ENCODE data around the gene CLUH.
A peak's percentile ranks its signal among the peaks of the same experiment; 100 is the strongest.

CLUH gene

DNA sequence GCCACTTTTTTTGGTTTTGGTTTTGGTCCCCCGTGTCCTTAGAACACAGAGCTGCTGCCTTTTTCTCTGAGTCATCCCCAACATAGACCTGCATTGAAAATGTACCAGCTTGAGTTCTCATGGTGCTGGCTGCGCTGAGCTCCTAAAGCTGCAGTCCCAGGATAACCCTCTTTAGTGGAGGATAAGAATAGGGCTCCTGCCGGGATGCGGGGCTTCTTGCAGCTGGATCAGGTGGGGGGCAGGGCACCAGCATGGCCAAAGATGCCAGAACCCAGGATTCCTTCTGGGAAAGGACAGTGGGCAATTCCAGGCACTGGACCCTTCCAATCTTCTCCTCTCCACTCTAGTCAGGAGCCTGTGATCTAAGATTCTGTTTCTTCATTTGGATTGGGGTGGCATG, 8.3 kb upstream of the CLUH start:
- H3K9me3 ChIP-seq (ENCODE audit: control extremely low read depth in 1 of 5, control insufficient read depth in 4 of 5, insufficient read depth in 2 of 5, low read depth in 1 of 5, low read length in 4 of 5): no peaks in the 10 kb centered on the region

DNA sequence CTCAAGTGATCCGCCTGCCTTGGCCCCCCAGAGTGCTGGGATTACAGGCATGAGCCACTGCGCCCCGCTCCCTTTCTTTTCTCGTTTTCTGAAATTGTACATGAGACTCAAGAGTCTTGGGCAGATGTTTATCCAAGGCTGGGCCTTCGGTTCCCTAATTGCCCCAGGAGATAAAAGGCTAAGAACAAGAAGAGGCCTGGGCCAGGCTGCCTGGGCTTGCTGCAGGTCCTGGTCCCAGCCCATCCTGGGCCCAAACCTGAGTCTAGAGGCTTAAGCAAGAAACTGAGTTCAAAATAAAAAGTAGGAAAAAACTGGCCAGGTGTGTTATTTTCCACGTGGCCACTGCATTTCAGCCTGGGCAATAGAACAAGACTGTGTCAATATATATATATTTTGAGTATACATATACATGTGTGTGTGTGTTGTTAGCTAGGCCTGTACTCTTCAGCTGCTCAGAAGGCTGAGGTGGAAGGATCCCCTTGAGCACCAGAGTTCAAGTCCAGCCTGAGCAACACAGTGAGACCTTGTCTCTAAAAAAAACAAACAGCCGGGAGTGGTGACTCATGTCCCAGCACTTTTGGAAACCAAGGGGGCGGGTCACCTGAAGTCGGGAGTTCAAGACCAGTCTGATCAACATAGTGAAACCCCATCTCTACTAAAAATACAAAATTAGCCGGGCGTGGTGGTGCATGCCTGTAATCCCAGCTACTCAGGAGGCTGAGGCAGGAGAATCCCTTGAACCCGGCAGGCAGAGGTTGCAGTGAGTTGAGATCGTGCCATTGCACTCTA, 6.8 kb upstream of the CLUH start:
- CTCF ChIA-PET: no interaction called here
- WGBS (ENCODE audit: insufficient coverage): 94% methylated on average over 4 of the region's 13 CpGs
- Histone ChIP-seq H3K27me3 (replicated peaks in 2 of 5; ENCODE audit: control insufficient read depth in 4 of 5, insufficient read depth in 5 of 5, low read length in 4 of 5) (peaks cover 0 to 4% (median 0%) of the 10 kb centered on the region in 5 experiments), H3K9me3 (ENCODE audit: control extremely low read depth in 1 of 5, control insufficient read depth in 4 of 5, insufficient read depth in 2 of 5, low read depth in 1 of 5, low read length in 4 of 5) (no peaks in the 10 kb centered on the region), H3K4me1 (ENCODE audit: control extremely low read depth in 1 of 4, control insufficient read depth in 4 of 4, insufficient read depth in 4 of 4, low read length in 3 of 4) (peaks cover 0 to 15% (median 10%) of the 10 kb centered on the region in 4 experiments), H3K27ac (ENCODE audit: insufficient read depth in 1 of 2, low read depth in 1 of 2, low read length in 2 of 2, poor library complexity in 1 of 2, severe bottlenecking in 2 of 2) (no peak overlapping the region), H3K4me3 (ENCODE audit: control insufficient read depth in 1 of 7, extremely low read depth in 1 of 7, insufficient read depth in 4 of 7, low read depth in 2 of 7, low read length in 6 of 7) (no peak overlapping the region), H3K36me3 (ENCODE audit: control insufficient read depth in 4 of 4, insufficient read depth in 4 of 4, low read length in 3 of 4) (no peaks in the 10 kb centered on the region)
- no peak for DNase-seq
- POLR2A ChIA-PET: no interaction called here

More for the DNA sequence above, 8.3 kb upstream of the CLUH start:
- DNase-seq: no peak
- Histone ChIP-seq H3K36me3 (ENCODE audit: control insufficient read depth in 4 of 4, insufficient read depth in 4 of 4, low read length in 3 of 4) (no peaks in the 10 kb centered on the region), H3K27me3 (replicated peaks in 2 of 5; ENCODE audit: control insufficient read depth in 4 of 5, insufficient read depth in 5 of 5, low read length in 4 of 5) (peaks cover 0 to 5% (median 0%) of the 10 kb centered on the region in 5 experiments), H3K27ac (ENCODE audit: insufficient read depth in 1 of 2, low read depth in 1 of 2, low read length in 2 of 2, poor library complexity in 1 of 2, severe bottlenecking in 2 of 2) (no peak overlapping the region), H3K4me1 (ENCODE audit: control extremely low read depth in 1 of 4, control insufficient read depth in 4 of 4, insufficient read depth in 4 of 4, low read length in 3 of 4) (peaks cover 0 to 23% (median 19%) of the 10 kb centered on the region in 4 experiments), H3K4me3 (ENCODE audit: control insufficient read depth in 1 of 7, extremely low read depth in 1 of 7, insufficient read depth in 4 of 7, low read depth in 2 of 7, low read length in 6 of 7) (no peak overlapping the region)
- POLR2A ChIA-PET: no interaction called here
- WGBS (ENCODE audit: insufficient coverage): 82% methylated on average over 4 of the region's 4 CpGs
- CTCF ChIA-PET: interaction anchor here (0.5 to 1.3 kb wide), 2 partner anchors 14 to 126 kb away, joined by 4 read pairs; no protein-coding TSS in a partner anchor

DNA sequence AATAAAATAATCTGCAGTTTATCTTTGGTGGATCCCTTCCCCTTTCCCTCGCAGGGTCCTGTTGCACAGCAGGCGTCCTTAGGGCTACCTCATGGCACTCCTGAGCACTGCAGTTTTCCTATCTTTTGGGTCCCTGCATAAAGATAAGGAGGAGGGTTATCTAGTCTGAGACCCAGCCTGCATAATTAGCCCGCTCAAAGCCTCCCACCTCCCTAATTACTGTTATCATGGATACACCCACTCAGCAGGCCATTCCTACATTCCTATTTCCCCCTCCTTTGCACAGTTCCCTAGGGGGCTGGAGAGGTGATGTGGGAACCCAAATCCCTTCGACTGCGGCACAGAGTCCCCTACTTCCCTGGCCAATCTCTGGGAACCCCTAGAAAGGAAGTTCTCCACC, 5.1 kb upstream of the CLUH start:
- no peaks in the 10 kb centered on the region for H3K9me3 ChIP-seq (ENCODE audit: control extremely low read depth in 1 of 5, control insufficient read depth in 4 of 5, insufficient read depth in 2 of 5, low read depth in 1 of 5, low read length in 4 of 5)
- ChIA-PET POLR2A (no interaction called here), CTCF (interaction anchor here (1.1 kb wide), 1 partner anchor 110 kb away, joined by 3 read pairs; no protein-coding TSS in a partner anchor)
- H3K4me1 ChIP-seq (ENCODE audit: control extremely low read depth in 1 of 4, control insufficient read depth in 4 of 4, insufficient read depth in 4 of 4, low read length in 3 of 4): peaks cover 1 to 25% (median 21%) of the 10 kb centered on the region in 4 experiments
- no peak for DNase-seq
- H3K27ac ChIP-seq (ENCODE audit: insufficient read depth in 1 of 2, low read depth in 1 of 2, low read length in 2 of 2, poor library complexity in 1 of 2, severe bottlenecking in 2 of 2): peak overlapping the region in 1 of 2 experiments; percentile 43
- 26% methylated on average over 3 of the region's 5 CpGs for WGBS (ENCODE audit: insufficient coverage)
- no peaks in the 10 kb centered on the region for H3K27me3 ChIP-seq (replicated peaks in 2 of 5; ENCODE audit: control insufficient read depth in 4 of 5, insufficient read depth in 5 of 5, low read length in 4 of 5)
- H3K4me3 ChIP-seq (ENCODE audit: control insufficient read depth in 1 of 7, extremely low read depth in 1 of 7, insufficient read depth in 4 of 7, low read depth in 2 of 7, low read length in 6 of 7): peak overlapping the region in 1 of 7 experiments; percentile 10
- no peaks in the 10 kb centered on the region for H3K36me3 ChIP-seq (ENCODE audit: control insufficient read depth in 4 of 4, insufficient read depth in 4 of 4, low read length in 3 of 4)

DNA sequence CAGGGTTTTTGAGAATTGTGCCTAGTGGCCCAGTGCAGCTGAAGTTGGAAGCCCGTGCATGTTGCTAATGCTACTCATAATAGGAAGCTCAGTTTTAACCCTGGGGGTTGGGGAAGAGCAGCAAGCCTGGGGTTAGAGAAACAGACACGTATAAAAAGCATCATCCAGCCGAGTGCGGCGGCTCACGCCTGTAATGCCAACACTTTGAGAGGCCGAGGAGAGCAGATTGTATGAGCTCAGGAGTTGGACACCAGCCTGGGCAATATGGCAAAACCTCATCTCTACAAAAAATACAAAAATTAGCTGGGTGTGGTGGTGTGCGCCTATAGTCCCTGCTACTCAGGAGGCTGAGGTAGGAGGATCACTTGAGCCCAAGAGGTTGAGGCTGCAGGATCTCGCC, 2.3 kb upstream of the CLUH start:
- ChIA-PET POLR2A (interaction anchor here (0.6 kb wide), 1 partner anchor 240 kb away, joined by 3 read pairs; no protein-coding TSS in a partner anchor), CTCF (interaction anchor here (2.6 kb wide), 1 partner anchor 10 kb away, joined by 8 read pairs; no protein-coding TSS in a partner anchor)
- no peak overlapping the region for H3K27ac ChIP-seq (ENCODE audit: insufficient read depth in 1 of 2, low read depth in 1 of 2, low read length in 2 of 2, poor library complexity in 1 of 2, severe bottlenecking in 2 of 2)
- H3K4me1 ChIP-seq (ENCODE audit: control extremely low read depth in 1 of 4, control insufficient read depth in 4 of 4, insufficient read depth in 4 of 4, low read length in 3 of 4): peaks cover 4 to 48% (median 43%) of the 10 kb centered on the region in 4 experiments
- no peaks in the 10 kb centered on the region for H3K36me3 ChIP-seq (ENCODE audit: control insufficient read depth in 4 of 4, insufficient read depth in 4 of 4, low read length in 3 of 4)
- H3K9me3 ChIP-seq (ENCODE audit: control extremely low read depth in 1 of 5, control insufficient read depth in 4 of 5, insufficient read depth in 2 of 5, low read depth in 1 of 5, low read length in 4 of 5): no peaks in the 10 kb centered on the region
- H3K4me3 ChIP-seq (ENCODE audit: control insufficient read depth in 1 of 7, extremely low read depth in 1 of 7, insufficient read depth in 4 of 7, low read depth in 2 of 7, low read length in 6 of 7): no peak overlapping the region
- WGBS (ENCODE audit: insufficient coverage): 99% methylated on average over 6 of the region's 9 CpGs
- no peak for DNase-seq
- no peaks in the 10 kb centered on the region for H3K27me3 ChIP-seq (replicated peaks in 2 of 5; ENCODE audit: control insufficient read depth in 4 of 5, insufficient read depth in 5 of 5, low read length in 4 of 5)

DNA sequence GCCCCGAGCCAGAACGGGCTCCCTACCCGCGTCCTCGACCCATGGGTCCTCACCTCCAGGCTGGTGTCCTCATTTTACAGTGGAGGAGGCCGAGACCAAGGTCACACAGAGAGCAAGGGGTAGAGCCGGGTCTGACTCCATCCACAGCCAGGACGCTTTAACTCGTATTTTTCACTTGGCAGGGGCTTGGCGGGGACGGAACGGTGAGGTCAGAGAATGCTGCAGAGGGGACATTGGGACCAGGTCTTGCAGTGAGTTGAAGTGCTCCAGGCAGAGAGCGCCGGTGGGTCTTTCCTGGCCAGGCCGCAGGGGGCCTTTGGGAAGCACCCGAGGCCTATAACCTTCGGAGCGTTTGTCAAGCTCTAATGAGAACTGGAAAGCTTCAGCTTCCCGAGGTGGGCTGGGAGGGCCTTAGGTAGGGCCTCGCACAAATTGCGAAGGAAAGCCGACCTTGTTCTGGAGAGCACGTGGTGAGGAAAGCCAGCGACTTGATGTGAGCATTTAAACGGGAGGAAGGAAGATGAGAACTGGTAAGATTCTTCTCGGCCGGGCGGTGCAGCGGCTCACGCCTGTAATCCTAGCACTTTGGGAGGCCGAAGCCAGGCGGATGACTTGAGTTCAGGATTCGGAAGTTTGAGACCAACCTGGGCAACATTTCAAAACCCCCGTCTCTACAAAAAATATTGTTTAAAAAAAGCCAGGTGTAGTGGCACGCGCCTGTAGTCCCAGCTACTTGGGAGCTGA, 908 bp upstream of the CLUH start:
- DNase-seq: no peak
- Histone ChIP-seq H3K27ac (ENCODE audit: insufficient read depth in 1 of 2, low read depth in 1 of 2, low read length in 2 of 2, poor library complexity in 1 of 2, severe bottlenecking in 2 of 2) (peak overlapping the region; percentile 33 to 76), H3K4me1 (ENCODE audit: control extremely low read depth in 1 of 4, control insufficient read depth in 4 of 4, insufficient read depth in 4 of 4, low read length in 3 of 4) (peaks cover 4 to 48% (median 42%) of the 10 kb centered on the region in 4 experiments), H3K9me3 (ENCODE audit: control extremely low read depth in 1 of 5, control insufficient read depth in 4 of 5, insufficient read depth in 2 of 5, low read depth in 1 of 5, low read length in 4 of 5) (no peaks in the 10 kb centered on the region), H3K4me3 (ENCODE audit: control insufficient read depth in 1 of 7, extremely low read depth in 1 of 7, insufficient read depth in 4 of 7, low read depth in 2 of 7, low read length in 6 of 7) (peak overlapping the region in 6 of 7 experiments; percentile 19 to 94 (median 79)), H3K36me3 (ENCODE audit: control insufficient read depth in 4 of 4, insufficient read depth in 4 of 4, low read length in 3 of 4) (no peaks in the 10 kb centered on the region), H3K27me3 (replicated peaks in 2 of 5; ENCODE audit: control insufficient read depth in 4 of 5, insufficient read depth in 5 of 5, low read length in 4 of 5) (no peaks in the 10 kb centered on the region)
- ChIA-PET CTCF (interaction anchor here (0.9 to 2.6 kb wide), 2 partner anchors 12 to 120 kb away, joined by 5 to 8 read pairs; no protein-coding TSS in a partner anchor), POLR2A (no interaction called here)
- 80% methylated on average over 32 of the region's 36 CpGs for WGBS (ENCODE audit: insufficient coverage)

DNA sequence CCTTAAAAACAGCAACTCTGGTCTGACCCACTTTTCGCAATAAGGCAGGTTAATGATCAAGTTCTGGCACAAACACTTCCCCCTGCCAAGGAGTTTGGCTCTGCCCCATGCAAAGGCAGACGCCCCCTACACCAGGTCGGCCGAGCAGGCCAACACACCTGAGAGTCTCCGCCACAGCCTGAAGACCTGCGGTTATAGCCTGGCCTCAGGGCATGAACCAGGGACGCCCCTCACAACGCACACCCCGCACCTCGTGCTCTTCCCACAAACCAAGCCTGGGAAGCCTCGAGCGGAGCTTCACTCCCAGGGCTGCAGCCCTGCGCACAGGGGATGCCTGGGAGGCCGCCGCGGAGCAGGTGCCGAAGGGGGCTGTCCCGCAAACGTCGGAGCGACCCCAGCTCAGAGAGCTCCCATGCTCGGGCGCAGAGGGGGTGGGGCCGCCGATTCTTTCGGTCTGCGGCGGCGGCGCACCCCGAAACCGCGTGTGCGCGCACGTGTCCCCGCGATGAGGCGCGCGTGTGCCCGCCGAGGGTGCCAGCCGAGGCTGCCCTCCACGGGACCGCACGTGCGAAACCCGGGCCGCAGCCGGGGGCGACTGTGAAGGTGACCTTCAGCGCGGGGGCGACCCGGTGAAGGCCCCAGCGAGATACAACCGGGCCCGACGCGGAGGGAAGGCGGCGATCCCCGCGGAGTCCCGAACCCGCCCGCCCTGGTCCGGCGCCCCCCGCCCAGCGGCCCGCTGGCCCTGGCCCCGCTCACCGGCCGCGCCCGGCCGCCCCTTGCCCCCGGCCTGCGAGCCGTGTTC, 559 bp downstream of the CLUH start:
- Histone ChIP-seq H3K4me1 (ENCODE audit: control extremely low read depth in 1 of 4, control insufficient read depth in 4 of 4, insufficient read depth in 4 of 4, low read length in 3 of 4) (peaks cover 4 to 42% (median 33%) of the 10 kb centered on the region in 4 experiments), H3K4me3 (ENCODE audit: control insufficient read depth in 1 of 7, extremely low read depth in 1 of 7, insufficient read depth in 4 of 7, low read depth in 2 of 7, low read length in 6 of 7) (peak overlapping the region; percentile 63 to 94 (median 76)), H3K27ac (ENCODE audit: insufficient read depth in 1 of 2, low read depth in 1 of 2, low read length in 2 of 2, poor library complexity in 1 of 2, severe bottlenecking in 2 of 2) (peak overlapping the region in 1 of 2 experiments; percentile 25), H3K27me3 (replicated peaks in 2 of 5; ENCODE audit: control insufficient read depth in 4 of 5, insufficient read depth in 5 of 5, low read length in 4 of 5) (no peaks in the 10 kb centered on the region), H3K36me3 (ENCODE audit: control insufficient read depth in 4 of 4, insufficient read depth in 4 of 4, low read length in 3 of 4) (peaks cover 0 to 13% (median 0%) of the 10 kb centered on the region in 4 experiments), H3K9me3 (ENCODE audit: control extremely low read depth in 1 of 5, control insufficient read depth in 4 of 5, insufficient read depth in 2 of 5, low read depth in 1 of 5, low read length in 4 of 5) (no peaks in the 10 kb centered on the region)
- POLR2A ChIA-PET: no interaction called here
- peak in 2 of 3 donors; percentile 25 to 44 for DNase-seq
- CTCF ChIA-PET: no interaction called here
- WGBS (ENCODE audit: insufficient coverage): under 1% methylated on average over 70 of the region's 82 CpGs

All from common myeloid progenitor, CD34-positive (primary cell).